Gastroesophageal sphincter (tissue), 4 donors: ENCODE results near the gene AGPAT1. TPM values are rescaled to one million over a fixed set of nuclear protein-coding genes. Genes with fewer than 3 reads are reported as not detected.

ENCODE experiments used
- ATAC-seq: fragments of 150-250 bp; one replicate; pipeline ENCODE4 v1.9.1; 2016; ENCODE audit warnings: mild to moderate bottlenecking, moderate library complexity
- H3K27ac ChIP-seq, 4 donors: fragments of 200-600 bp; sonication (generic) in 3 of 4; 1 replicate in 3 of 4; 2 replicates in 1 of 4; pipeline ENCODE4 v1.5.1; 2016 to 2019
- H3K27me3 ChIP-seq: fragments of 200-600 bp; sonication (generic); one replicate; pipeline ENCODE4 v1.5.1; 2019
- H3K36me3 ChIP-seq, 2 donors: fragments of 200-600 bp; sonication (generic); one replicate each; pipeline ENCODE4 v1.5.1; 2019; ENCODE audit warnings: control low read depth in 1 of 2
- H3K4me1 ChIP-seq, 3 donors: fragments of 200-600 bp; sonication (generic); 1 replicate in 2 of 3; 2 replicates in 1 of 3; pipeline ENCODE4 v1.5.1; 2016 to 2019; ENCODE audit warnings: control low read depth in 2 of 3
- H3K4me3 ChIP-seq, 2 donors: fragments of 200-600 bp; sonication (generic); one replicate each; pipeline ENCODE4 v1.5.1; 2019; ENCODE audit warnings: mild to moderate bottlenecking in 1 of 2, moderate library complexity in 1 of 2
- H3K9me3 ChIP-seq, 3 donors: fragments of 200-600 bp; sonication (generic); one replicate each; pipeline ENCODE4 v1.5.1; 2017 to 2019; ENCODE audit warnings: control low read depth in 2 of 3
- EP300 ChIP-seq: sonication (generic); formaldehyde crosslinking; IDR thresholded peaks from one replicate; pipeline ENCODE4 v1.6.1; 2017; ENCODE audit warnings: antibody characterized with exemption, mild to moderate bottlenecking
- POLR2A ChIP-seq, 2 donors: fragments of 450-650 bp; IDR thresholded peaks; one replicate each; pipeline ENCODE4 v1.6.1; 2017; ENCODE audit warnings: antibody characterized with exemption in 2 of 2, mild to moderate bottlenecking in 2 of 2, moderate library complexity in 1 of 2
- POLR2AphosphoS5 ChIP-seq: sonication (generic); formaldehyde crosslinking; IDR thresholded peaks from one replicate; pipeline ENCODE4 v1.6.1; 2017; ENCODE audit warnings: antibody characterized with exemption
- WGBS, 2 donors: methylation state at CpG; one replicate each; pipeline ENCODE4 v1.1.5; 2018; ENCODE audit warnings: low coverage in 1 of 2; 5-methylcytosine and 5-hydroxymethylcytosine counted together
- total RNA-seq, 4 donors: library from RNA; depleted of rRNA; stranded (reverse); fragments of >200 nt; gene quantifications; one replicate each; pipeline ENCODE4 v1.1.0, GENCODE V29; 2016
- TF ChIP-seq, protein P1 (sequence below), 4 experiments: fragments of 200-600 bp in 2 of 4; fragments of 450-650 bp in 2 of 4; sonication (generic) in 1 of 4; IDR thresholded peaks; one replicate each; pipeline ENCODE4 v1.5.1; 2017 to 2019; ENCODE audit warnings: antibody characterized with exemption in 4 of 4, mild to moderate bottlenecking in 2 of 4, moderate library complexity in 2 of 4

The AGPAT1 gene
- total RNA-seq, 4 donors from 2014 or later = 45.6 to 70.5 (median 54.6) TPM

DNA sequence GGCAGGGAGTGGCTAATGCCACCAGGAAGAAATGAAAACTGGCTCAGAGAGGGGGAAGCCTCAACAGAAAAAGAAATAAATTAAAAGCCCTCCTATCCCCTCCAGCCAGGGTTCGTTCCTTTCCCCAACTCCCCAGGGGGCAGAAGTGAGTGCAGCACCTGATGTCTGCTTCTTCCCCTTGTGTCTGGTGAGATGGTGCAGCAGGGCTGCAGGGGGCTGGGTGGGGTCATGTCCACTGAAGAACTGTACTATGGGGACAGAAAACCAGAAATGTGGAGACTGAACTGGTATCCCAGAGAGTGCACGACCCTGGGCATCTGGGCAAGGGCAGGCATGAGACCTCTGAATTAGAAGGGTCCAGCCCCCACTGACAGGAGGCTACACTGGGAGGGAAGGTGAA is 7.5 kb downstream of the AGPAT1 start:
- Histone ChIP-seq H3K9me3 (no peaks in the 10 kb centered on the region), H3K27ac (peak overlapping the region in 3 of 4 donors; percentile 16 to 74 (median 35)), H3K4me1 (peaks cover 0 to 22% (median 0%) of the 10 kb centered on the region in 3 donors), H3K36me3 (peaks cover 0 to 80% of the 10 kb centered on the region in 2 donors), H3K4me3 (no peak overlapping the region), H3K27me3 (no peaks in the 10 kb centered on the region)
- no peak for ATAC-seq
- no peak for TF ChIP-seq POLR2A (IDR thresholded peaks at IDR 0.05)
- TF ChIP-seq, protein P1, sequence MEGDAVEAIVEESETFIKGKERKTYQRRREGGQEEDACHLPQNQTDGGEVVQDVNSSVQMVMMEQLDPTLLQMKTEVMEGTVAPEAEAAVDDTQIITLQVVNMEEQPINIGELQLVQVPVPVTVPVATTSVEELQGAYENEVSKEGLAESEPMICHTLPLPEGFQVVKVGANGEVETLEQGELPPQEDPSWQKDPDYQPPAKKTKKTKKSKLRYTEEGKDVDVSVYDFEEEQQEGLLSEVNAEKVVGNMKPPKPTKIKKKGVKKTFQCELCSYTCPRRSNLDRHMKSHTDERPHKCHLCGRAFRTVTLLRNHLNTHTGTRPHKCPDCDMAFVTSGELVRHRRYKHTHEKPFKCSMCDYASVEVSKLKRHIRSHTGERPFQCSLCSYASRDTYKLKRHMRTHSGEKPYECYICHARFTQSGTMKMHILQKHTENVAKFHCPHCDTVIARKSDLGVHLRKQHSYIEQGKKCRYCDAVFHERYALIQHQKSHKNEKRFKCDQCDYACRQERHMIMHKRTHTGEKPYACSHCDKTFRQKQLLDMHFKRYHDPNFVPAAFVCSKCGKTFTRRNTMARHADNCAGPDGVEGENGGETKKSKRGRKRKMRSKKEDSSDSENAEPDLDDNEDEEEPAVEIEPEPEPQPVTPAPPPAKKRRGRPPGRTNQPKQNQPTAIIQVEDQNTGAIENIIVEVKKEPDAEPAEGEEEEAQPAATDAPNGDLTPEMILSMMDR (IDR thresholded peaks at IDR 0.05) = no peak
- TF ChIP-seq POLR2AphosphoS5 = no peak
- no peak for TF ChIP-seq EP300
- 61 to 67% methylated on average over 1 to 2 of the region's 2 CpGs for WGBS, 2 donors

DNA sequence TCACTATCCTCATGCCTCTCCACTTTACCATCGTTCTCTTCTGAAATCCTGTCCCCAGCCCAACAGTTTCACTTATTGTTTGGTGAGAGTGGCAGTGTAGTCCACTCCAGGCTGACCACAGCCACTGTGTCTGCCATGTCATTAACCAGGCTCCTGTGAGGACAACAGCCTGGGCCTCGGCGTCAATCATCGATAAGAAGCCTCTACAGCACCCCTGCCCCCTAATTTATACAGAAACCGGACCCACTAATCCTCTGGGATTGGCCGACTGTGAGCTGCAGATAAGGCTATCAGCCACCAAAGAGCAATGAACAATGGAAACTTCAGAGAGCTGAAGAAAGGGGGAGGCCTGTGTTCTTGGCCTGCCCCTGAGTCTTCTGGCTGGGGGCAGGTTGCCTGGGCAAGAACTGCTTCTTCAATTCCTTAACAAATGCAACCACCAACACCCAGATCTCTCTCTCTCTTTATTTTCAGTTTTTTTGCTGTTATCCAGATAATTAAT is 8.1 kb downstream of the AGPAT1 start:
- no peaks in the 10 kb centered on the region for H3K27me3 ChIP-seq
- WGBS, 2 donors = 62 to 83% methylated on average over 1 to 4 of the region's 6 CpGs
- peaks cover 0 to 22% (median 0%) of the 10 kb centered on the region in 3 donors for H3K4me1 ChIP-seq
- H3K36me3 ChIP-seq = peaks cover 0 to 86% of the 10 kb centered on the region in 2 donors
- peak overlapping the region in 2 of 4 donors; percentile 35 to 74 for H3K27ac ChIP-seq
- ATAC-seq = no peak
- H3K9me3 ChIP-seq = no peaks in the 10 kb centered on the region
- TF ChIP-seq POLR2A (IDR thresholded peaks at IDR 0.05) = no peak
- TF ChIP-seq, protein P1 (IDR thresholded peaks at IDR 0.05) = no peak
- no peak for TF ChIP-seq POLR2AphosphoS5
- no peak for TF ChIP-seq EP300
- H3K4me3 ChIP-seq = no peak overlapping the region

DNA sequence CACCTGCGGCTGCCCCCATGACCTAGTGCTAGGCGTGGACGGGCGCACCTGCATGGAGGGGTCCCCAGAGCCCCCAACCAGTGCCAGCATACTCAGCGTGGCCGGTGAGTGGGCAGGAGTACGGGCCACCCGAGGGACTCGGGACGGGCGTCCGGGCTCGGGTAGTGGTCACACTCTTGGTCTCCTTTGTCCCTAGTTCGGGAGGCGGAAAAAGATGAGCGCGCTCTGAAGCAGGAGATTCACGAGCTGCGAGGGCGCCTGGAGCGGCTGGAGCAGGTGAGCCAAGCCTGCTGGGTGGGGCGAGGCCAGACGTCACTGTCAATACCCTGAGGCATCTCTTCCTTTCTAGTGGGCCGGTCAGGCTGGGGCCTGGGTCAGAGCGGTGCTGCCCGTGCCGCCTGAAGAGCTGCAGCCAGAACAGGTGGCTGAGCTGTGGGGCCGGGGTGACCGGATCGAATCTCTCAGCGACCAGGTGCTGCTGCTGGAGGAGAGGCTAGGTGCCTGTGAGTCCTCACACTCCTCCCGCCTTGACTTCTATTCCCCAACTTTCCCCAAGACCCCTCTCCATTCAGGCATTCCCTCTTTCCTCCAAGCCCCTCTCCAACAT is 8.6 kb downstream of the AGPAT1 start:
- WGBS, 2 donors = 66 to 88% methylated on average over 1 to 7 of the region's 32 CpGs
- no peak for ATAC-seq

DNA sequence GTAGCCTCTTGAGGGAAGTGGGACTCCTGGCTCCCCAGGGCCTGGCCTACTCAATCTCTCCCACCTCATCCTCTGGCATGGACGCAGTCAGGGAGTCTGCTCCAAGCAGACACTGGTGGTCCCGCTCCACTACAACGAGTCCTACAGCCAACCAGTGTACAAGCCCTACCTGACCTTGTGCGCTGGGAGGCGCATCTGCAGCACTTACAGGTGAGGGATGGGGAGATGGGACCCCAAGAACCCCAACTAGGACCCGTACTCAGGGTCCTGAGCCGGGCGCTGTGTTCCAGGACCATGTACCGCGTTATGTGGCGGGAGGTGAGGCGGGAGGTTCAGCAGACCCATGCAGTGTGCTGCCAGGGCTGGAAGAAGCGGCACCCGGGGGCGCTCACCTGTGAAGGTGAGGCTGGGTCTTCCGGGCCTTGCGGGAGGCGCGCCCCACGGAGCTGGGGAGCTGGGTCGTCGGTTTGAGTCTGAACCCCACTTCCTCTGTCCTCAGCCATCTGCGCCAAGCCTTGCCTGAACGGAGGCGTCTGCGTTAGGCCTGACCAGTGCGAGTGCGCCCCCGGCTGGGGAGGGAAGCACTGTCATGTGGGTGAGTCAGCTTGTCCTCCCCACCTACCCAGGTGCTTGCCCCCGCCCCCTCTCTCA is 9.3 kb downstream of the AGPAT1 start:
- peaks cover 0 to 99% of the 10 kb centered on the region in 2 donors for H3K36me3 ChIP-seq
- peaks cover 0 to 18% (median 0%) of the 10 kb centered on the region in 3 donors for H3K4me1 ChIP-seq
- peak overlapping the region in 3 of 4 donors; percentile 22 to 74 (median 35) for H3K27ac ChIP-seq
- WGBS, 2 donors = 63% methylated on average over 6 of the region's 30 CpGs; no CpG with 5 or more reads in 1 of the 2 donors
- no peak for ATAC-seq
- H3K27me3 ChIP-seq = no peaks in the 10 kb centered on the region
- no peaks in the 10 kb centered on the region for H3K9me3 ChIP-seq
- TF ChIP-seq, protein P1 (IDR thresholded peaks at IDR 0.05) = peak in 1 of 4 experiments; percentile 16
- no peak for TF ChIP-seq POLR2A (IDR thresholded peaks at IDR 0.05)
- no peak overlapping the region for H3K4me3 ChIP-seq

More for the DNA sequence above, 8.6 kb downstream of the AGPAT1 start:
- Histone ChIP-seq H3K4me1 (peaks cover 0 to 19% (median 0%) of the 10 kb centered on the region in 3 donors), H3K9me3 (no peaks in the 10 kb centered on the region), H3K27me3 (no peaks in the 10 kb centered on the region), H3K4me3 (no peak overlapping the region), H3K36me3 (peaks cover 0 to 91% of the 10 kb centered on the region in 2 donors), H3K27ac (peak overlapping the region in 3 of 4 donors; percentile 22 to 74 (median 35))
- TF ChIP-seq POLR2AphosphoS5 = no peak
- TF ChIP-seq EP300 = no peak
- TF ChIP-seq, protein P1 (IDR thresholded peaks at IDR 0.05) = no peak
- TF ChIP-seq POLR2A (IDR thresholded peaks at IDR 0.05) = no peak
